Caki2 (cell line): Measurements from ENCODE around the gene PHYKPL. TPM values are rescaled to one million over a fixed set of nuclear protein-coding genes. Genes with fewer than 3 reads are reported as not detected.
A peak's percentile ranks its signal among the peaks of the same experiment; 100 is the strongest.
"Not testable (repeated sequence)": the region's sequence is repeated elsewhere in the genome, so short reads cannot be mapped to it uniquely, and the experiment has no call there.

ENCODE experiments used
- DNase-seq: peaks from one replicate; pipeline ENCODE4 v3.0.0-alpha.2; 2015; ENCODE audit warnings: low read depth
- in situ Hi-C: cut with HindIII; loops from 2 replicates; pipeline ENCODE4 v1.10.0; 2016; ENCODE audit warnings: low sequenced_read_pairs, low pct_unique_long_range_greater_than_20kb, mixed read lengths
- total RNA-seq: library from RNA; depleted of rRNA; stranded (reverse); fragments of >200 nt; shearing (Covaris generic); gene quantifications from 2 replicates; pipeline ENCODE4 v1.2.3, GENCODE V29; 2014; ENCODE audit warnings: low replicate concordance

The PHYKPL gene
- total RNA-seq, 1 experiment from 2014 or later: 34.8 TPM

- in situ Hi-C loops: no loop called here
- DNase-seq: no peak
Observed at GRCh38 chr5:178244576-178244975, 12.0 kb upstream of the PHYKPL start.

GRCh38 chr5:178242416-178242815, 9.8 kb upstream of the PHYKPL start:
- no peak for DNase-seq
- in situ Hi-C loops: no loop called here

- DNase-seq: no peak
- in situ Hi-C loops: no loop called here
Observed at GRCh38 chr5:178241688-178242231, 9.2 kb upstream of the PHYKPL start.

GRCh38 chr5:178241231-178241663, 8.6 kb upstream of the PHYKPL start:
- no peak for DNase-seq
- in situ Hi-C loops: no loop called here

GRCh38 chr5:178240766-178241165, 8.2 kb upstream of the PHYKPL start:
- in situ Hi-C loops: no loop called here
- no peak for DNase-seq

GRCh38 chr5:178240341-178240741, 7.7 kb upstream of the PHYKPL start:
- in situ Hi-C loops: no loop called here
- no peak for DNase-seq

GRCh38 chr5:178239626-178240301, 7.2 kb upstream of the PHYKPL start:
- in situ Hi-C loops, DNase-seq: not testable (repeated sequence)

- in situ Hi-C loops: no loop called here
- no peak for DNase-seq
Observed at GRCh38 chr5:178238711-178239592, 6.3 kb upstream of the PHYKPL start.

GRCh38 chr5:178238313-178238635, 5.7 kb upstream of the PHYKPL start:
- no peak for DNase-seq
- in situ Hi-C loops: no loop called here

GRCh38 chr5:178237431-178238312, 5.1 kb upstream of the PHYKPL start:
- in situ Hi-C loops: no loop called here
- no peak for DNase-seq

- peak; percentile 31 for DNase-seq
- in situ Hi-C loops: no loop called here
Observed at GRCh38 chr5:178236679-178237078, 4.1 kb upstream of the PHYKPL start.

GRCh38 chr5:178236126-178236525, 3.5 kb upstream of the PHYKPL start:
- in situ Hi-C loops: no loop called here
- DNase-seq: no peak

GRCh38 chr5:178235588-178235974, 3.0 kb upstream of the PHYKPL start:
- in situ Hi-C loops: no loop called here
- no peak for DNase-seq

GRCh38 chr5:178234750-178235587, 2.4 kb upstream of the PHYKPL start:
- in situ Hi-C loops: no loop called here
- peak; percentile 39 for DNase-seq

- DNase-seq: no peak
- in situ Hi-C loops: no loop called here
Observed at GRCh38 chr5:178234121-178234749, 1.6 kb upstream of the PHYKPL start.

- DNase-seq: no peak
- in situ Hi-C loops: no loop called here
Observed at GRCh38 chr5:178232920-178233429, 373 bp upstream of the PHYKPL start.

- in situ Hi-C loops: no loop called here
- DNase-seq: no peak
Observed at GRCh38 chr5:178231539-178232123, 971 bp downstream of the PHYKPL start.
